Keratinocyte (primary cell): ENCODE measurements around the gene ADGRD1.

ENCODE experiments used
- EZH2 ChIP-seq: IDR thresholded peaks from one replicate; pipeline ENCODE4 v1.6.1; 2012; ENCODE audit warnings: inconsistent platforms, mild to moderate bottlenecking, low read length, moderate library complexity
- TF ChIP-seq, protein P1 (sequence below), 3 experiments: IDR thresholded peaks in 1 of 3; conservative IDR thresholded peaks in 1 of 3; optimal IDR thresholded peaks in 1 of 3; 2 replicates in 2 of 3; 3 replicates in 1 of 3; pipeline versions ENCODE3 to v1.5.1; 2011; ENCODE audit warnings: low read length in 3 of 3, mild to moderate bottlenecking in 3 of 3, moderate library complexity in 2 of 3, control low read depth in 1 of 3, inconsistent platforms in 1 of 3; ENCODE audit not compliant: insufficient read depth in 2 of 3; ENCODE audit errors: extremely low read depth in 1 of 3

DNA sequence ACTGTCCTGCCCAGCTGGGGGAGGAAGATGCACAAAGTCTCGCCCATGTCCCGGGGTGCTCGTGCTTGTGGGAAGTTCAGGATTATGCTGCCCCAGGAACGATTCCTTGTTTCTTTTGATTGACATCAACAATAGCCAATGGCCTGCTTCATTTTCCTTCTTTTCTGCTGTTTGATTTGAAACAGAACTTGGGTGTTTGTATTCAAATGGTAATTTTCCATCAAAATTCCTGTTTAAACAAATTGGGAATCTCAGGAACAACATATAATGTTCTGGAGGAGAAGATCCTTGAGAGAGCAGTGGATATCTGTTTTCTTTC lies 97.4 kb downstream of the ADGRD1 start:
- TF ChIP-seq, protein P1, sequence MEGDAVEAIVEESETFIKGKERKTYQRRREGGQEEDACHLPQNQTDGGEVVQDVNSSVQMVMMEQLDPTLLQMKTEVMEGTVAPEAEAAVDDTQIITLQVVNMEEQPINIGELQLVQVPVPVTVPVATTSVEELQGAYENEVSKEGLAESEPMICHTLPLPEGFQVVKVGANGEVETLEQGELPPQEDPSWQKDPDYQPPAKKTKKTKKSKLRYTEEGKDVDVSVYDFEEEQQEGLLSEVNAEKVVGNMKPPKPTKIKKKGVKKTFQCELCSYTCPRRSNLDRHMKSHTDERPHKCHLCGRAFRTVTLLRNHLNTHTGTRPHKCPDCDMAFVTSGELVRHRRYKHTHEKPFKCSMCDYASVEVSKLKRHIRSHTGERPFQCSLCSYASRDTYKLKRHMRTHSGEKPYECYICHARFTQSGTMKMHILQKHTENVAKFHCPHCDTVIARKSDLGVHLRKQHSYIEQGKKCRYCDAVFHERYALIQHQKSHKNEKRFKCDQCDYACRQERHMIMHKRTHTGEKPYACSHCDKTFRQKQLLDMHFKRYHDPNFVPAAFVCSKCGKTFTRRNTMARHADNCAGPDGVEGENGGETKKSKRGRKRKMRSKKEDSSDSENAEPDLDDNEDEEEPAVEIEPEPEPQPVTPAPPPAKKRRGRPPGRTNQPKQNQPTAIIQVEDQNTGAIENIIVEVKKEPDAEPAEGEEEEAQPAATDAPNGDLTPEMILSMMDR (optimal IDR thresholded peaks at IDR 0.05 in 1 of 3, IDR thresholded peaks at IDR 0.05 in 1 of 3, conservative IDR thresholded peaks at IDR 0.05 in 1 of 3; ENCODE audit: extremely low read depth in 1 of 3, insufficient read depth in 2 of 3, low read length in 3 of 3) = no peak
- TF ChIP-seq EZH2 = no peak
